Breast epithelium (tissue), 4 donors: Measurements from ENCODE around the gene RPS6KA4. TPM values are rescaled to one million over a fixed set of nuclear protein-coding genes. Genes with fewer than 3 reads are reported as not detected.

Experiments used
- DNase-seq, 2 donors: peaks; one replicate each; pipeline ENCODE4 v3.0.0-alpha.2; 2019; ENCODE audit warnings: low spot score in 2 of 2
- H3K27ac ChIP-seq, 2 donors: fragments of 200-600 bp; sonication (generic) in 1 of 2; one replicate each; pipeline ENCODE4 v1.5.1; 2016 to 2019; ENCODE audit warnings: mild to moderate bottlenecking in 1 of 2
- H3K27me3 ChIP-seq, 2 donors: fragments of 200-600 bp; sonication (generic) in 1 of 2; one replicate each; pipeline versions ENCODE4 v1.5.1 to v1.6.0; 2017 to 2019; ENCODE audit warnings: control low read depth in 1 of 2, mild to moderate bottlenecking in 1 of 2
- H3K36me3 ChIP-seq: fragments of 200-600 bp; one replicate; pipeline ENCODE4 v1.5.1; 2019
- H3K4me1 ChIP-seq, 2 donors: fragments of 200-600 bp; sonication (generic); one replicate each; pipeline ENCODE4 v1.5.1; 2016 to 2019; ENCODE audit warnings: control low read depth in 1 of 2
- H3K4me3 ChIP-seq, 3 donors: fragments of 200-600 bp; sonication (generic); 1 replicate in 2 of 3; 2 replicates in 1 of 3; pipeline ENCODE4 v1.5.1; 2016 to 2019; ENCODE audit warnings: mild to moderate bottlenecking in 3 of 3, moderate library complexity in 2 of 3
- H3K9me3 ChIP-seq, 2 donors: fragments of 200-600 bp; sonication (generic) in 1 of 2; one replicate each; pipeline ENCODE4 v1.5.1; 2016 to 2019; ENCODE audit warnings: control low read depth in 1 of 2
- CTCF ChIP-seq, 3 donors: fragments of 450-650 bp; IDR thresholded peaks; one replicate each; pipeline ENCODE4 v1.5.1; 2016 to 2017; ENCODE audit warnings: antibody characterized with exemption in 3 of 3, mild to moderate bottlenecking in 3 of 3, moderate library complexity in 3 of 3
- POLR2A ChIP-seq: fragments of 450-650 bp; IDR thresholded peaks from one replicate; pipeline ENCODE4 v1.6.1; 2016; ENCODE audit warnings: antibody characterized with exemption, mild to moderate bottlenecking, moderate library complexity
- POLR2AphosphoS5 ChIP-seq, 3 donors: sonication (generic); formaldehyde crosslinking; IDR thresholded peaks; one replicate each; pipeline ENCODE4 v1.6.1; 2017; ENCODE audit warnings: antibody characterized with exemption in 3 of 3
- intact Hi-C: fragments of 100-400 bp; cut with DNase I; formaldehyde crosslinking; loops from one replicate; pipeline ENCODE4 v1.15.1; 2023; ENCODE audit warnings: low total_unique reads
- total RNA-seq, 3 donors: library from RNA; depleted of rRNA; stranded (reverse); fragments of >200 nt; gene quantifications; one replicate each; pipeline ENCODE4 v1.1.0, GENCODE V29; 2016

RPS6KA4 gene
- total RNA-seq, 3 donors from 2014 or later = 16.7 to 20.6 (median 19.4) TPM

- no peak for TF ChIP-seq POLR2AphosphoS5 (IDR thresholded peaks at IDR 0.05)
- no peak for TF ChIP-seq CTCF (IDR thresholded peaks at IDR 0.05)
- TF ChIP-seq POLR2A = no peak
- intact Hi-C loops = no loop called here
- no peaks in the 10 kb centered on the region for H3K36me3 ChIP-seq
- H3K4me3 ChIP-seq = no peak overlapping the region
- no peaks in the 10 kb centered on the region for H3K4me1 ChIP-seq
- no peaks in the 10 kb centered on the region for H3K9me3 ChIP-seq
- no peaks in the 10 kb centered on the region for H3K27me3 ChIP-seq
- no peak for DNase-seq
- no peak overlapping the region for H3K27ac ChIP-seq
Observed at GRCh38 chr11:64349404-64349803, 9.6 kb upstream of the RPS6KA4 start.

- no peaks in the 10 kb centered on the region for H3K4me1 ChIP-seq
- H3K36me3 ChIP-seq = no peaks in the 10 kb centered on the region
- H3K9me3 ChIP-seq = no peaks in the 10 kb centered on the region
- intact Hi-C loops = no loop called here
- DNase-seq = no peak
- no peak overlapping the region for H3K4me3 ChIP-seq
- no peaks in the 10 kb centered on the region for H3K27me3 ChIP-seq
- no peak overlapping the region for H3K27ac ChIP-seq
- TF ChIP-seq POLR2A = no peak
- TF ChIP-seq CTCF (IDR thresholded peaks at IDR 0.05) = no peak
- TF ChIP-seq POLR2AphosphoS5 (IDR thresholded peaks at IDR 0.05) = no peak
Observed at GRCh38 chr11:64351136-64351631, 7.8 kb upstream of the RPS6KA4 start.

DNA sequence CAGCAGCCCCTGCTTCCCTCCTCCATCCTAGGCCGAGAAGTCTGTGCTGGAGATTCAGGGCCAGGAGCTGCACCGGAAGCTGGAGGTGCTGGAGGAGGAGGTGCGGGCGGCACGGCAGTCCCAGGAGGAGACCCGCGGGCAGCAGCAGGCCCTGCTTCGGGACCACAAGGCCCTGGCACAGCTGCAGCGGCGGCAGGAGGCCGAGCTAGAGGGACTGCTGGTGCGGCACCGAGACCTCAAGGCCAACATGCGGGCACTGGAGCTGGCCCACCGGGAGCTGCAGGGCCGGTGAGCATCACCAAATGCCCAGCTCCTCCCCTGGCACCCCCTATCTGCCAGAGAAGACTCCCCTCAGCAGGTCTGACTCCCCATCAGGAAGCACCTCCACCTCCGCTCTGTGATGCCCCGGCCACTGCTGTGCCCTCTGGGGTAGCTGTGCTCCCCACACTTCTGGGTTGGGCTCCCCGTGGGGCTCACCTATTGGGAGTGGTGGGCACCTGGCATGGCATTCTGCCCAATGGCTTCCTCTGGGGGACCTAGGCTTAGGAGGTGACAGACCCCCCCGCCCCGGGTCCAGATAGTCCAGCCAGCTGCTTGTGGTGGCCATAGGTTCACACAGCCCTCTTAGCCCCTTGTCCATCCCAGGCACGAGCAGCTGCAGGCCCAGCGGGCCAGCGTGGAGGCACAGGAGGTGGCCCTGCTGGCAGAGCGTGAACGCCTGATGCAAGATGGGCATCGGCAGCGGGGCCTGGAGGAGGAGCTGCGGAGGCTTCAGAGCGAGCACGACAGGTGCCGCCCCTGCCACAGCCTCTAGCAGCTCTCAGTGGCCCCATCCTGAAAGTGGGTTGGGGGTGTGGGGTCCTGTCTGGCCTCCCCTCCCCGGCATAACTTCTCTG lies 6.6 kb upstream of the RPS6KA4 start:
- no peak overlapping the region for H3K4me3 ChIP-seq
- H3K9me3 ChIP-seq = no peaks in the 10 kb centered on the region
- H3K36me3 ChIP-seq = no peaks in the 10 kb centered on the region
- intact Hi-C loops = no loop called here
- DNase-seq = no peak
- no peak overlapping the region for H3K27ac ChIP-seq
- no peaks in the 10 kb centered on the region for H3K27me3 ChIP-seq
- no peaks in the 10 kb centered on the region for H3K4me1 ChIP-seq
- TF ChIP-seq POLR2A (no peak), POLR2AphosphoS5 (IDR thresholded peaks at IDR 0.05) (no peak), CTCF (IDR thresholded peaks at IDR 0.05) (no peak)

DNA sequence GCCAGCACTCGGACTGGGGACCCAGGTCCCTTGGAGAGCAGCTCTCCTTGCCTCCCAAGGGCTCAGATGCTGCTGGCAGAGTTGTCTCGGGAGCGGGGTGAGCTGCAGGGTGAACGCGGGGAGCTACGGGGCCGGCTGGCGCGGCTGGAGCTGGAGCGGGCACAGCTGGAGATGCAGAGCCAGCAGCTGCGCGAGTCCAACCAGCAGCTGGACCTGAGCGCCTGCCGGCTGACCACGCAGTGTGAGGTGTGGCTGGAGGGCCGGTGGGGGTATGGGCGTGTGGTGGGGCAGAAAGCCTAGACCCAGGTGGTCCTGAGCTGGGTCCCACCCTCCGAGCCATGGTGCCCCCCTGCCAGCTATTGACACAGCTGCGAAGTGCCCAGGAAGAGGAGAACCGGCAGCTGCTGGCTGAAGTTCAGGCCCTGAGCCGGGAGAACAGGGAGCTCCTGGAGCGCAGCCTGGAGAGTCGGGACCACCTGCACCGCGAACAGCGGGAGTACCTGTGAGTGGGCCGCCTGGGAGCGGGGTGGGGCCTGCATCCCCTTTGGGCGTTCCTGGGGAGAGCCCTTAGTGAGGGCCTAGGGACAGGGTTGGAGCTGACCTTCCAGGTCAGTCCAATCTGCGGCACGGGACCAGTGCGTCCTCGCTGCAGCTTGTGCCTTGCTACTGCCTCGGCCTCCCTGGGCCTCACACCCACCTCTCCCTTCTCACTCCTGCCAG lies 5.8 kb upstream of the RPS6KA4 start:
- no peaks in the 10 kb centered on the region for H3K9me3 ChIP-seq
- no peak overlapping the region for H3K27ac ChIP-seq
- H3K27me3 ChIP-seq = no peaks in the 10 kb centered on the region
- no peaks in the 10 kb centered on the region for H3K36me3 ChIP-seq
- H3K4me1 ChIP-seq = peaks cover 0 to 4% of the 10 kb centered on the region in 2 donors
- intact Hi-C loops = no loop called here
- no peak overlapping the region for H3K4me3 ChIP-seq
- no peak for DNase-seq
- no peak for TF ChIP-seq CTCF (IDR thresholded peaks at IDR 0.05)
- no peak for TF ChIP-seq POLR2A
- TF ChIP-seq POLR2AphosphoS5 (IDR thresholded peaks at IDR 0.05) = no peak
